Stimulated activated CD8-positive, alpha-beta memory T cell treated with anti-CD3 and anti-CD28 coated beads, Interleukin-15, amount 100 ng/mL, for 4 hours (primary cell): ENCODE measurements around the gene SRA1.
A peak's percentile ranks its signal among the peaks of the same experiment; 100 is the strongest.
"Not testable (repeated sequence)": the region's sequence is repeated elsewhere in the genome, so short reads cannot be mapped to it uniquely, and the experiment has no call there.

Source experiments
- DNase-seq, 2 donors: peaks; one replicate each; pipeline ENCODE4 v3.0.0-alpha.2; 2020; ENCODE audit warnings: low read depth in 2 of 2

The SRA1 gene

GRCh38 chr5:140557136-140557805, at the start of gene SRA1:
Gene SRA1, minus strand, starts transcription at chr5:140557473. Its CDS starts 21 bp downstream, at chr5:140557452.
- DNase-seq, result peak; percentile 63 to 69

- DNase-seq, result no peak
These were observed 49.8 kb upstream of the SRA1 start for GRCh38 chr5:140607031-140607430.

DNA sequence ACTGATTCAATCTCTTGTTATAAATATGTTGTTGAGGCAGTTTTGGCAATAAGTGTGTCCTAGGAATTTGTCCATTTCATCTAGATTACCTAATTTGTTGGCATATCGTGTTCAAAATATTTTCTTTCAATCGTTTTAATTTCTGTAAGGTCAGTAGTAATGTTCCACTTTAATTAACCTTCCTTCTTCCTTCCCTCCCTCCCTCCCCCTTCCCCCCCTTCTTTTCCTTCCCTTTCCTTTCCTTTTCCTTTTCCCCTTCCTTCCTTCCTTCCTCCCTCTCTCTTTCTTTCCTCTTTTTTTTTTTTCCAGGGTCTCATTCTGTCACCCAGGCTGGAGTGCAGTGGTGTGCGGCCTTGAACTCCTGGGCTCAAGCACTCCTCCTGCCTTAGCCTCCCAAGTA, 48.6 kb upstream of the SRA1 start:
- no peak for DNase-seq

DNA sequence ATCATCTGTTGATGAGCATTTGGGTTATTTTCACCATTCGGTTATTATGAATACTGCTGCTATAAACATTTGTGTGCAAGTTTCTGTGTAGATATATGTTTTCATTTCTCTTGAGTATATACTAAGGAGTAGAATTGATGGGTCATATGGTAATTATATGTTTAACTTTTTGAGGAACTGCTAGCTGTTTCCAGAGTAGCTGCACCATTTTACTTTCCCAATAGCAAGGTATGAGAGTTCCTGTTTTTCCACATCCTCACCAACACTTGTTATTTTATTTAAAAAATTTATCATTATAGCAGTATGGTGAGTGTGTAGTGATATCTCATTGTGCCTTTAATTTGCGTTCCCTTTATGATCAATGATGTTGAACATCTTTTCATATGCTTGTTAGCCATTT, 46.5 kb upstream of the SRA1 start:
- no peak for DNase-seq

DNA sequence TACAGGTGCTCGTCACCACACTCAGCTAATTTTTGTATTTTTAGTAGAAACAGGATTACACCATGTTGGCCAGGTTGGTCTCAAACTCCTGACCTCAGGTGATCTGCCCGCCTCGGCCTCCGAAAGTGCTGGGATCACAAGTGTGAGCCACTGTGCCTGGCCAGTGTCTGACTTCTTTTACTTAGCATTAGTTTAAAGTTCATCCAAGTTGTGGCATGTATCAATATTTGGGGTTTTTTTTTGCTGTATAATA, 46.1 kb upstream of the SRA1 start:
- not testable (repeated sequence) for DNase-seq

GRCh38 chr5:140602147-140602546, 44.9 kb upstream of the SRA1 start:
- no peak for DNase-seq

GRCh38 chr5:140600096-140600495, 42.8 kb upstream of the SRA1 start:
- DNase-seq, result no peak

- DNase-seq, result no peak
These were observed 41.6 kb upstream of the SRA1 start for GRCh38 chr5:140598836-140599235.

DNA sequence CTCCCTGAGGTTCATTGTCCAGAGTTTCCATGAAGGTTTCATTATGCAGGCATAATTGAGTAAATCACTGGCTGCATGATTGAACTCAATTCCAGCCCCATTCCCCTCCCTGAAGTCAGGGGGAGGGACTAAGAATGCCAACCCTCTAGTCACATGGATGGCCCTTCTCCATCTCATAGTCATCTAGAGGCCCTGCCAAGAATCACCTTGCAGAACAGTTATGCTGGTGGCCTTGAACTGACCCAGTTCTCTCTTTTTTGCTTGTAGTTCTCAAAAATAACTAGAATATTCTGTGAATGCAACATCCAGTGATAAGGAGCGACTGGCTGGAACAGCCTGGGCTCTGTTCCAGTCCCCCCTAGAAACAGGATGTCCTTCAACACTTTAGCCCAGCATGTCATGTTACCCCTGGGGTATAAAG, 39.1 kb upstream of the SRA1 start:
- DNase-seq, result no peak

GRCh38 chr5:140595538-140596300, 38.4 kb upstream of the SRA1 start:
- no peak for DNase-seq

DNA sequence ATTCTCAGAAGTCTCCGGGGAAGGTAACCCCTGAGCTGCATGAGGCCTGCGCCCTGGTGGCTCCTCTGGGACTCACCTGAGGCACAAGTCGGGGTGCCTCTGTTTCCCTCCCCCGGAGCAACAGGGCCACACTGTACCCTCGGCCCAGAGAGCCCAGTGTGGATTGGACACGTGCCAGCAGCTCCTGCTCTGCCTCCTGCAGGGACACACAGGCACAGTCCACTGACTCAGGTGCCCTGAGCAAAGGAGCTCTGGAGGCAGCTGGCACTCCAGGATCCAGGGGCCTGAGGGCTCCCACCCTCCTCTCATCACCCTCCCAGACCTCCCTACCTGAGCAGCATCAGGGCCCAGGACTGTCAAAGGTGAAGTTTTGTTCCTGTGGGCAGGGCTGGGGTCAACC, 36.9 kb upstream of the SRA1 start:
- no peak for DNase-seq

GRCh38 chr5:140593070-140593469, 35.8 kb upstream of the SRA1 start:
- DNase-seq, result not testable (repeated sequence)

- no peak for DNase-seq
These were observed 34.6 kb upstream of the SRA1 start for GRCh38 chr5:140591747-140592372.

- no peak for DNase-seq
These were observed 33.6 kb upstream of the SRA1 start for GRCh38 chr5:140590861-140591260.

DNA sequence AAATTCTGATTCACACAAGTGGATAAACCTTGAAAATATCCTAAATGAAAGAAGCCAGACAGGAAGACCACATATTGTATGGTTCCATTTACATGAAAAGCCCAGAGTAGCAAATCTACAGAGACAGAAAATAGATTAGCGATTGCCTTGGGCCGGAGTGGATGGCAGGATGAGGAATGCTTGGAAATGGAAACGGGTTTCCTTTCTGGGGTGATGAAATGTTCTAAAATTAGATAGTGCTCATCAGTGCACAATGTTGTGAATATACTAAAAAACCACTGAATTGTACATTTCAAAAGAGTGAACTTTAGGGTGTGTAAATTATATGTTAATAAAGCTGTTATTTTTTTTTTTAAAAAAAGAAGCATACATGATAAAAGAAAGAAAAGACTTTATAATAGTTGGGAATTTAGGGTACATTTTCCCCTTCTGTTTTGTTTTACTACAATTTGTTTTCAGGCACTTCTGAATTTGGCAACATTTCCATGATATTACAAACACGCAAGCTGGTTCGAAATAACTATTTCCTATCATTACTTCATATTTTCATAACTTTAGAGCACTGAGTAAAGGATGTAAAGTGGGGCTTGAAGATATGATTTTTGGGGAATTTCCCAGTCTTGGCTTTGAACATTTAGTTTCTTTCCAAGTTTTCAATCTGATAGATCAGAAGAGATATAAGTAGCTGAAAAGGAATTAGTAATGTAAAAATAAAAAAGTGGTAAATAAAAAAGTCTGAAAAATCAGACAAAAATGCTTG, 31.2 kb upstream of the SRA1 start:
- DNase-seq, result no peak

DNA sequence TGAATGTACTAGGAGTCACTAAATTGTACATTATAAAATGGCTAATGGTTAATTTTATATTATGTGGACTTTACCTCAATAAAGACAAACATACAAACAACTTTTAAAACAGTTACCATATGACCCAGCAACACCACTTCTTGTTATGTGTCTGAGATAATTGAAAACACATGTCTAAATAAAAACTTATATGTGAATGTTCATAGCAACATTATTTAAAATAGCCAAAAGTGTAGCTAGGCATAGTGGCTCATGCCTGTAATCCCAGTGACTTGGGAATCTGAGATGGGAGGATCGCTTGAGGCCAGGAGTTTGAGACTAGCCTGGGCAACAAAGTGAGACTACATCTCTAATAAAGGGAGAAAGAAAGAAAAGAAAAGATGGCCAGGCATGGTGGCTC, 30.2 kb upstream of the SRA1 start:
- DNase-seq, result no peak

GRCh38 chr5:140579188-140579747, 22.0 kb upstream of the SRA1 start:
- DNase-seq, result not testable (repeated sequence)

DNA sequence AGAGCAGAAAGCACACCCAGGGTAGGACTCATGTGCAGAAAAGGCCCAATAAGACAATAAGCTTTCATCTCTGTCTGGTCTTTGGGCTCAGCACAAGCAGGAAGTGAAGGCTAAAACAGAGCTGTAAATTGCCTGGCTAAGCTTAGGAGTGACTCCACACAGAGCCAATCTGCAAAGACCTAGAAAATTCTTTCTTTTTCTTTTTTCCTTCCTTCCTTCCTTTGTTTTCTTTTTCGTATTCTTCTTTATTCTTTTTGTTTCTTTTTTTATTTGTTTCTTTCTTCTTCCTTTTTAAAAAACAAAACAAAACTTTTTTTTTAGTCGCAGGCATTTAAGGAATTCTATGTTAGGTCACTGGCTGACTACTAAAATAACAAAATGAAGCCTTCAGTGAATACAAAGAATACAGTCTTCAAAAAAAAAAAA, 19.5 kb upstream of the SRA1 start:
- no peak for DNase-seq

DNA sequence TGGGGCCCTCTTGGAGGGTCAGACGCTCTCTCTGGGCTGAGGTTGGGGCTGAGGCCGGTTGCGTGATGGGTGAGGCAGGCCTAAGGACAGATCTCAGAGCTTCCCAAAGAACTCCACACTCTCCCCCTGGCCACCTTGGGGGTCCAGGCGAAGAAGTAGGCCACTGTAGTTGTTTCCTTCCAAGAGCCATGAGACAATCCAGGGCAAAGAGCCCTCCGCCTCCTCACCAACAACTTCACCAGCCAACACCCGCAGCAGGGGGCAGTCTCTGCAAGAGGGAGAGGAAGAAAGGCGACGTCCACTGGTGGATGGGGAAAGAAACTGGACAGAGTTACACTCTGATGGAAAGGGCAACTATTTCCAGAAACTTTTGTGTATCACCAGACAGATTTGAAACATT, 18.0 kb upstream of the SRA1 start:
- no peak for DNase-seq

DNA sequence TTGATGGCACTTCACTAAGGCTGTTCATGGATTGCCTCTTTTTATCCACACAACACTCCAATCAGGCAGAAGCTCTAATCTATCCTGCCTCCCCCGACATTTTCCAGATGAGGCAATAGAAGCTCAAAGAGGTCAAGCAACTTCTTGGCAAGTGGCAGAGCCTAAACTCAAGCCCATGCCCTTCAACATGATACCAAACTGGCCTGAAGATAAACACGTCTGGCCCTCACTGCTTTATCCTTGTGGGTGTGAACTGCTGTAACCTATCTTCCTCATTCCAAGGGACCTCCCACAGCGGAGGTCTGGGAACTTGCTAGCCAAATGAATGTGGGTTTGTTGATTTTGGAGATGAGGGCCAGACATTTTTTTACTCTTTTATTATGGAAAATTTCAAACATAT, 16.9 kb upstream of the SRA1 start:
- no peak for DNase-seq

DNA sequence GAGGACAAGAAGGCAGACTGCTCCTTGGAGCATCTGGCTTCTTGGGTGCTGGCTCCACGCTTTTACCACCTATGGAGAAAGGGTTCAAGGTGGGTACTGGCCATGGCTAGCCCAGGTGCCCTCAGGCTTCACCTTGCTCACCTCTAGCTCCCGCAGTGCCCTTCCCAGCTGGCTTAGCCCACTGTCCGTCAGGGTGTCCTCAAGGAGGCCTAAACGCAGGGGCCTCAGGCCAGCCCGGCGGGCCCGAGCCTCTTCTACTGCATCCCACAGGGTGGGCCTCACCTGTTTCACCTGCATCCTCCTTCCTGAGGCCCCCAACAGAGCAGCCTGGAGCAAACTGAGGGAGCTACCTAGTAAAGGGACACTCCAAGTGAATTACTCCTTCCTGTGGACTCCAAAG, 16.4 kb upstream of the SRA1 start:
- no peak for DNase-seq

- DNase-seq, result no peak
These were observed 13.8 kb upstream of the SRA1 start for GRCh38 chr5:140571105-140571504.
